Heart right ventricle (tissue), 16 donors: ENCODE results near the gene NUDT22. TPM values are rescaled to one million over a fixed set of nuclear protein-coding genes. Genes with fewer than 3 reads are reported as not detected.

Experiments used
- ATAC-seq, 8 donors: fragments of 200-7000 bp; cut with Tn5 transposase; one replicate each; pipeline ENCODE4 v1.9.1; 2020; ENCODE audit warnings: mild to moderate bottlenecking in 8 of 8, moderate library complexity in 8 of 8, moderate number of reproducible peaks in 1 of 8
- DNase-seq, 2 donors: peaks; one replicate each; pipeline ENCODE4 v3.0.0-alpha.2; 2020
- H3K27ac ChIP-seq, 10 donors: fragments of 200-600 bp; sonication (generic) in 2 of 10; one replicate each; pipeline versions ENCODE4 v1.5.0 to v1.8.0; 2020 to 2022; ENCODE audit warnings: mild to moderate bottlenecking in 3 of 10
- H3K27me3 ChIP-seq, 7 donors: fragments of 200-600 bp; one replicate each; pipeline ENCODE4 v1.8.0; 2021 to 2022; ENCODE audit warnings: mild to moderate bottlenecking in 2 of 7
- H3K36me3 ChIP-seq, 9 donors: fragments of 200-600 bp; sonication (generic) in 1 of 9; one replicate each; pipeline versions ENCODE4 v1.5.0 to v1.8.0; 2020 to 2022; ENCODE audit warnings: mild to moderate bottlenecking in 2 of 9
- H3K4me1 ChIP-seq, 9 donors: fragments of 200-600 bp; sonication (generic) in 1 of 9; one replicate each; pipeline versions ENCODE4 v1.5.0 to v1.8.0; 2020 to 2022; ENCODE audit warnings: mild to moderate bottlenecking in 4 of 9
- H3K4me3 ChIP-seq, 10 donors: fragments of 200-600 bp; sonication (generic) in 2 of 10; one replicate each; pipeline versions ENCODE4 v1.5.0 to v1.8.0; 2020 to 2022; ENCODE audit warnings: mild to moderate bottlenecking in 7 of 10, moderate library complexity in 2 of 10
- H3K9me3 ChIP-seq, 11 donors: fragments of 200-600 bp in 10 of 11; sonication (generic) in 2 of 11; one replicate each; pipeline versions ENCODE4 v1.5.0 to v1.8.0; 2013 to 2022; ENCODE audit warnings: mild to moderate bottlenecking in 2 of 11, control low read depth in 1 of 11, moderate library complexity in 1 of 11
- WGBS, 2 donors: extraction: QIAGEN DNeasy Blood & Tissue Kit; methylation state at CpG; one replicate each; pipeline ENCODE4 v1.1.7; 2013; ENCODE audit warnings: inconsistent platforms in 1 of 2; 5-methylcytosine and 5-hydroxymethylcytosine counted together
- intact Hi-C, 10 donors: fragments of 100-400 bp; cut with DNase I; formaldehyde crosslinking; loops; one replicate each; pipeline versions ENCODE4 v1.11.1 to v1.14.2; 2022
- polyA plus RNA-seq, 2 donors: library from polyadenylated mRNA; stranded (reverse); fragments of 200-250 nt; gene quantifications; one replicate each; pipeline ENCODE4 v1.2.3, GENCODE V29; 2013
- total RNA-seq, 10 donors: library from RNA; stranded (reverse); fragmentation: NEBNext Ultra II Directional in 3 of 10; extraction: Animal tissue kit (Norgen Biotek cat#: 25700) in 3 of 10; gene quantifications; one replicate each; pipeline versions ENCODE4 v1.2.1 to v1.2.4, GENCODE V29; 2021 to 2023
- TF ChIP-seq, protein P1 (sequence below), 9 donors: fragments of 200-600 bp; sonication (generic) in 2 of 9; IDR thresholded peaks; one replicate each; pipeline versions ENCODE4 v1.5.0 to v1.8.0; 2021 to 2022; ENCODE audit warnings: antibody characterized with exemption in 9 of 9, mild to moderate bottlenecking in 5 of 9, moderate library complexity in 1 of 9
- donor health status: Arrhythmogenic right ventricular cardiomyopathy.
- donor health status: ischemic (EF 13 %, LVEDD 7.1; RV severe dilation, severe dysfunction).
- donor health status: healthy with polysubstance abuse.
- donor health status: DM: no; HTN: yes; CAD: no.
- donor health status: DM: no; HTN: no; CAD: no.
- donor health status: ischemic (EF 25% LVEDD 6.9; RV normal size, moderate dysfunction).
- donor health status: ischemic (EF 25% LVEDD 5.7; RV mildly dilated, moderate dysfunction).
- donor health status: healthy.
- donor health status: DM: yes; HTN: yes; CAD: no.
- donor health status: Ischemic cardiomyopathy.
- donor health status: ischemic (EF 35%, LVEDD 5.7; RV mildly dilated, moderate dysfunction).
- donor health status: nonischemic (EF 11% LVEDD 7.7; RV severe dilation, severe dysfunction).
- donor health status: DM: yes; HTN: yes; CAD: no.
- donor health status: PGD.
- donor health status: ischemic (EF 29% LVEDD 5.4; RV normal size, mild dysfunction).
- donor health status: nonischemic (EF 23%, LVEDD 6.1; RV moderate dilation, normal function).

Gene NUDT22
- total and polyA plus RNA-seq, 12 donors: 57.3 to 95.2 (median 72.6) TPM

- 1% methylated on average over 55 to 75 of the region's 75 CpGs for WGBS, 2 donors
- peak within 1 kb of the TSS; percentile 70 to 93 (median 84) for H3K4me3 ChIP-seq
- no peaks in the 10 kb centered on the region for H3K27me3 ChIP-seq
- H3K9me3 ChIP-seq: no peaks in the 10 kb centered on the region
- peak within 1 kb of the TSS; percentile 11 to 87 (median 82) for H3K27ac ChIP-seq
- TF ChIP-seq, protein P1, sequence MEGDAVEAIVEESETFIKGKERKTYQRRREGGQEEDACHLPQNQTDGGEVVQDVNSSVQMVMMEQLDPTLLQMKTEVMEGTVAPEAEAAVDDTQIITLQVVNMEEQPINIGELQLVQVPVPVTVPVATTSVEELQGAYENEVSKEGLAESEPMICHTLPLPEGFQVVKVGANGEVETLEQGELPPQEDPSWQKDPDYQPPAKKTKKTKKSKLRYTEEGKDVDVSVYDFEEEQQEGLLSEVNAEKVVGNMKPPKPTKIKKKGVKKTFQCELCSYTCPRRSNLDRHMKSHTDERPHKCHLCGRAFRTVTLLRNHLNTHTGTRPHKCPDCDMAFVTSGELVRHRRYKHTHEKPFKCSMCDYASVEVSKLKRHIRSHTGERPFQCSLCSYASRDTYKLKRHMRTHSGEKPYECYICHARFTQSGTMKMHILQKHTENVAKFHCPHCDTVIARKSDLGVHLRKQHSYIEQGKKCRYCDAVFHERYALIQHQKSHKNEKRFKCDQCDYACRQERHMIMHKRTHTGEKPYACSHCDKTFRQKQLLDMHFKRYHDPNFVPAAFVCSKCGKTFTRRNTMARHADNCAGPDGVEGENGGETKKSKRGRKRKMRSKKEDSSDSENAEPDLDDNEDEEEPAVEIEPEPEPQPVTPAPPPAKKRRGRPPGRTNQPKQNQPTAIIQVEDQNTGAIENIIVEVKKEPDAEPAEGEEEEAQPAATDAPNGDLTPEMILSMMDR (IDR thresholded peaks at IDR 0.05): peak; percentile 67 to 93 (median 80)
- H3K4me1 ChIP-seq: peaks cover 4 to 48% (median 41%) of the 10 kb centered on the region in 9 donors
- intact Hi-C loops: loop anchor here in 3 of 10 donors (1.0 to 5.0 kb wide), 4 partner anchors 16 to 51 kb away; partner anchors contain the start of gene CATSPERZ (in 1 of the 3)
- ATAC-seq: peak; percentile 23 to 80 (median 50)
- H3K36me3 ChIP-seq: peaks cover 0 to 21% (median 9%) of the 10 kb centered on the region in 9 donors
- peak; percentile 40 to 69 for DNase-seq
These were observed 25.1 kb downstream of the NUDT22 start, which contains the start of gene PLCB3 for GRCh38 chr11:64251016-64251752. Gene PLCB3 (plus strand): TSS chr11:64251530. CDS start chr11:64251650, 120 bp downstream.

GRCh38 chr11:64251753-64252002 lies 25.6 kb downstream of the NUDT22 start:
- ATAC-seq: no peak

DNA sequence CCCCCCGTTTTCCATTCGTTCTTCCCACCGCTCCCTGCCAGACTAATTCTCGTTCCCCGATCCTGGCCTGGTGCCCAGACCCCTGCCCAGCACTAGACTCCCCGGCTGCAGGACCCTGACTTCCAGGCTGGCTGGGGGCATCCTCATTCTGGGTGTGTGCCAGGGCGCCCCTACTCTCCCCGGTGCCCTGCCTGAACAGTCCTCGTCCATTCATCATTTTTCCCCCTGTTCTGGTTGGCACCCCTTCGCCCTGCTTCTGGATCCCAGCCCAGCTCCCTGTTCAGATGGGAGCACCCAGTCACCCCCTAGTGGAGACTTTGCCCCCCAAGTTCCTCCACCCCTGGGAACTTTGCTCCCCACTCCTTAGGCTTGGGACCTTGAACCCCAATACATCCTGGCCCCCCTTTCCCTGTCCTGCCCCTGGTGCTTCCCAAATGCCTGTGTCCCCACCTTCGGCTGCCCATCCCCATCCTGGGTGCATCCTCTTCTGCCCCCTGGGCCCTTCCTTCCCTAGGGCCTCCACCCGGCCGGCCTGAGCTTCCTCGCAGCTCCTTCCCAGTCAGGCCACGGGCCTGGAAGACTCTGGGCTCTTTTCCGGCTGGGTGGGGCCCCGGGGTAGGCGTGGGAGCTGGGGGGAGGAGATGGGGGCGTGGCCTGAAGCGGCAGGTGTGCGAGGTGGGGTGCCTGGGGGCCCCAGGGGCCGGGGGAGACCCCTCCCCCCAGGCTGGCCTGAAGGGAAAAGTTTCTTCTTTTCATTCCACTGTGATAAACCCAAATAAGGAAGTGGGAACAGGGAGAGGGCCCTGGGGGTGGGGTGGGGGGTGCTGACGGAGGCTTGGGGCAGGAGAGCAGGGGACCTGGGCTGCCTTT lies 26.2 kb downstream of the NUDT22 start:
- intact Hi-C loops: loop anchor here in 3 of 10 donors (2.0 to 5.0 kb wide), 2 partner anchors 15 to 50 kb away; partner anchors contain the start of gene CATSPERZ (in 1 of the 3)
- peak overlapping the region in 9 of 10 donors; percentile 71 to 87 (median 84) for H3K27ac ChIP-seq

More at GRCh38 chr11:64251753-64252002, 25.6 kb downstream of the NUDT22 start:
- TF ChIP-seq, protein P1 (IDR thresholded peaks at IDR 0.05): no peak
- Histone ChIP-seq H3K27me3 (no peaks in the 10 kb centered on the region), H3K27ac (peak overlapping the region; percentile 11 to 87 (median 82)), H3K9me3 (no peaks in the 10 kb centered on the region), H3K36me3 (peaks cover 0 to 26% (median 14%) of the 10 kb centered on the region in 9 donors), H3K4me1 (peaks cover 4 to 47% (median 41%) of the 10 kb centered on the region in 9 donors), H3K4me3 (peak overlapping the region; percentile 70 to 93 (median 84))
- 1 to 3% methylated on average over 18 of the region's 18 CpGs for WGBS, 2 donors
- intact Hi-C loops: loop anchor here in 5 of 10 donors (1.0 to 5.0 kb wide), 4 partner anchors 15 to 51 kb away; partner anchors contain the start of gene CATSPERZ (in 1 of the 5)
- DNase-seq: no peak

More for the DNA sequence above, 26.2 kb downstream of the NUDT22 start:
- DNase-seq (peak; percentile 60 to 63), ATAC-seq (peak in 7 of 8 donors; percentile 16 to 41 (median 34))
- 10 to 15% methylated on average over 23 of the region's 23 CpGs for WGBS, 2 donors
- Histone ChIP-seq H3K4me3 (peak overlapping the region; percentile 70 to 93 (median 84)), H3K9me3 (no peaks in the 10 kb centered on the region), H3K27me3 (no peaks in the 10 kb centered on the region), H3K4me1 (peaks cover 4 to 43% (median 38%) of the 10 kb centered on the region in 9 donors), H3K36me3 (peaks cover 0 to 31% (median 15%) of the 10 kb centered on the region in 9 donors)
- TF ChIP-seq, protein P1 (IDR thresholded peaks at IDR 0.05): peak in 3 of 9 donors; percentile 11 to 37 (median 14)
